PC-3 (cell line): ENCODE data around the gene SP140L.

Experiments used
- EZH2 ChIP-seq: fragments of 300-600 bp; sonication (generic); IDR thresholded peaks from one replicate; pipeline ENCODE4 v1.6.1; 2017; ENCODE audit warnings: antibody characterized with exemption, mild to moderate bottlenecking, low read length; ENCODE audit not compliant: unreplicated experiment
- EZH2phosphoT487 ChIP-seq: fragments of 300-600 bp; sonication (generic); IDR thresholded peaks from 2 replicates; pipeline ENCODE4 v1.6.1; 2018; ENCODE audit warnings: mild to moderate bottlenecking, antibody characterized with exemption, low read length, borderline replicate concordance
- TF ChIP-seq, protein P1 (sequence below): fragments of 300-600 bp; sonication (generic); conservative IDR thresholded peaks from 2 replicates; pipeline ENCODE4 v1.5.1; 2017; ENCODE audit warnings: antibody characterized with exemption, low read depth, mild to moderate bottlenecking, low read length

DNA sequence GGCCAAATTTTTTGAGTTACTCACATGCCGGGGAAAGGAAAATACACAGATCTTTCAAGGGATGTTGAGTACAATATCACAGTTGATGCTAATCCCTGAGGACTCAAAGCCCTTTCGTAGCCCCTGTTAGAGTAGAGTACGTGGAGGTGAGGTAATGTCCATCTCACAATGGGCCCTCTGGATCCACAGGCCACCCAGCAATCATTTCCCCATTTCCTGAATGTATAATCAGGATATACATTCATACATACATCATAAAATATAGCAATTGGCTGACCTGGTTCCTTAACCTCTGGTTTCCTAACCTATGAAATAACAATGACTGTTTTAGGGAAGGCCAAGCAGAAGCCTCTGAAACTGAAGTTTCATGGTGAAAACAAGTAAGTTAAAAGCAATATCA lies 78.8 kb downstream of the SP140L start:
- TF ChIP-seq, protein P1, sequence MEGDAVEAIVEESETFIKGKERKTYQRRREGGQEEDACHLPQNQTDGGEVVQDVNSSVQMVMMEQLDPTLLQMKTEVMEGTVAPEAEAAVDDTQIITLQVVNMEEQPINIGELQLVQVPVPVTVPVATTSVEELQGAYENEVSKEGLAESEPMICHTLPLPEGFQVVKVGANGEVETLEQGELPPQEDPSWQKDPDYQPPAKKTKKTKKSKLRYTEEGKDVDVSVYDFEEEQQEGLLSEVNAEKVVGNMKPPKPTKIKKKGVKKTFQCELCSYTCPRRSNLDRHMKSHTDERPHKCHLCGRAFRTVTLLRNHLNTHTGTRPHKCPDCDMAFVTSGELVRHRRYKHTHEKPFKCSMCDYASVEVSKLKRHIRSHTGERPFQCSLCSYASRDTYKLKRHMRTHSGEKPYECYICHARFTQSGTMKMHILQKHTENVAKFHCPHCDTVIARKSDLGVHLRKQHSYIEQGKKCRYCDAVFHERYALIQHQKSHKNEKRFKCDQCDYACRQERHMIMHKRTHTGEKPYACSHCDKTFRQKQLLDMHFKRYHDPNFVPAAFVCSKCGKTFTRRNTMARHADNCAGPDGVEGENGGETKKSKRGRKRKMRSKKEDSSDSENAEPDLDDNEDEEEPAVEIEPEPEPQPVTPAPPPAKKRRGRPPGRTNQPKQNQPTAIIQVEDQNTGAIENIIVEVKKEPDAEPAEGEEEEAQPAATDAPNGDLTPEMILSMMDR: no peak
- TF ChIP-seq EZH2: no peak
- no peak for TF ChIP-seq EZH2phosphoT487
